Measurements from ENCODE around the gene BMP4.

Gene BMP4

GRCh38 chr14:53932966-53933365, 23.7 kb downstream of the BMP4 start:
- no peak overlapping the region for H3K4me3 ChIP-seq (ENCODE audit: low read length)
- no peak for TF ChIP-seq CTCF (conservative IDR thresholded peaks at IDR 0.05; ENCODE audit: low read depth, low read length)
- DNase-seq (ENCODE audit: low read depth), result no peak

GRCh38 chr14:53929871-53930715, 26.5 kb downstream of the BMP4 start:
- no peak for DNase-seq (ENCODE audit: low read depth)
- TF ChIP-seq CTCF (conservative IDR thresholded peaks at IDR 0.05; ENCODE audit: low read depth, low read length), result peak; percentile 68
- H3K4me3 ChIP-seq (ENCODE audit: low read length), result no peak overlapping the region

GRCh38 chr14:53927171-53927570, 29.5 kb downstream of the BMP4 start:
- no peak for DNase-seq (ENCODE audit: low read depth)
- no peak for TF ChIP-seq CTCF (conservative IDR thresholded peaks at IDR 0.05; ENCODE audit: low read depth, low read length)
- no peak overlapping the region for H3K4me3 ChIP-seq (ENCODE audit: low read length)

GRCh38 chr14:53925201-53925766, 31.3 kb downstream of the BMP4 start:
- TF ChIP-seq CTCF (conservative IDR thresholded peaks at IDR 0.05; ENCODE audit: low read depth, low read length), result no peak
- H3K4me3 ChIP-seq (ENCODE audit: low read length), result no peak overlapping the region
- no peak for DNase-seq (ENCODE audit: low read depth)

- DNase-seq (ENCODE audit: low read depth), result peak; percentile 66
- no peak overlapping the region for H3K4me3 ChIP-seq (ENCODE audit: low read length)
- TF ChIP-seq CTCF (conservative IDR thresholded peaks at IDR 0.05; ENCODE audit: low read depth, low read length), result no peak
Measured at GRCh38 chr14:53924753-53925152, 31.9 kb downstream of the BMP4 start.

GRCh38 chr14:53921027-53921426, 35.6 kb downstream of the BMP4 start:
- no peak for TF ChIP-seq CTCF (conservative IDR thresholded peaks at IDR 0.05; ENCODE audit: low read depth, low read length)
- DNase-seq (ENCODE audit: low read depth), result no peak
- H3K4me3 ChIP-seq (ENCODE audit: low read length), result no peak overlapping the region

- H3K4me3 ChIP-seq (ENCODE audit: low read length), result no peak overlapping the region
- DNase-seq (ENCODE audit: low read depth), result no peak
- no peak for TF ChIP-seq CTCF (conservative IDR thresholded peaks at IDR 0.05; ENCODE audit: low read depth, low read length)
Measured at GRCh38 chr14:53916239-53916638, 40.4 kb downstream of the BMP4 start.

All from retinal pigment epithelial cell (primary cell).